ENCODE measurements around the gene ROPN1L.

DNA sequence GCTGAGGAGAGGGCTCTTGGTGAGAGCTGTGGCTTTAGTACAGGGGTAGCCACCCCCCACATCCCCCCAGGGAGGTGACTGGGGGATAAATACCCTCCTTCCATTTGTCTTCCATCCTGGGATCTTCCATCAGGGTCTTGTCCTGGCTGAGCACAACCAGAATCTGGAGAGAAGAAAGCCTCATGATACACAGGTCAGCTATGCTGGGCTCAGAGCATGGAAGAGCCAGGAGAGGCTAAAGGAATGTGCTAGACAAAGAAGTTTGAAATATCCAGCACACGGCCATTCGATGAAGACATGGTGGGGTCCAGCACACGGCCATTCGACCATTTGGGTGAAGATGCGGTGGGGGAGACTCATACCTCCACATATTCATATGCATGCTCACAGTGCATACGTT lies 30.0 kb downstream of the ROPN1L start:
- TF ChIP-seq, protein P1, sequence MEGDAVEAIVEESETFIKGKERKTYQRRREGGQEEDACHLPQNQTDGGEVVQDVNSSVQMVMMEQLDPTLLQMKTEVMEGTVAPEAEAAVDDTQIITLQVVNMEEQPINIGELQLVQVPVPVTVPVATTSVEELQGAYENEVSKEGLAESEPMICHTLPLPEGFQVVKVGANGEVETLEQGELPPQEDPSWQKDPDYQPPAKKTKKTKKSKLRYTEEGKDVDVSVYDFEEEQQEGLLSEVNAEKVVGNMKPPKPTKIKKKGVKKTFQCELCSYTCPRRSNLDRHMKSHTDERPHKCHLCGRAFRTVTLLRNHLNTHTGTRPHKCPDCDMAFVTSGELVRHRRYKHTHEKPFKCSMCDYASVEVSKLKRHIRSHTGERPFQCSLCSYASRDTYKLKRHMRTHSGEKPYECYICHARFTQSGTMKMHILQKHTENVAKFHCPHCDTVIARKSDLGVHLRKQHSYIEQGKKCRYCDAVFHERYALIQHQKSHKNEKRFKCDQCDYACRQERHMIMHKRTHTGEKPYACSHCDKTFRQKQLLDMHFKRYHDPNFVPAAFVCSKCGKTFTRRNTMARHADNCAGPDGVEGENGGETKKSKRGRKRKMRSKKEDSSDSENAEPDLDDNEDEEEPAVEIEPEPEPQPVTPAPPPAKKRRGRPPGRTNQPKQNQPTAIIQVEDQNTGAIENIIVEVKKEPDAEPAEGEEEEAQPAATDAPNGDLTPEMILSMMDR (conservative IDR thresholded peaks at IDR 0.05; ENCODE audit: low read length), result no peak
- TF ChIP-seq EZH2phosphoT487 (IDR thresholded peaks at IDR 0.05; ENCODE audit: borderline replicate concordance), result no peak
